Osteocyte (in vitro differentiated cells): ENCODE data around the gene PRKAG3. TPM values are rescaled to one million over a fixed set of nuclear protein-coding genes. Genes with fewer than 3 reads are reported as not detected.
"Not testable (repeated sequence)": the region's sequence is repeated elsewhere in the genome, so short reads cannot be mapped to it uniquely, and the experiment has no call there.

Experiments
- DNase-seq: peaks from one replicate; pipeline ENCODE4 v3.0.0; 2021; ENCODE audit warnings: mixed read lengths; ENCODE audit not compliant: unreplicated experiment; ENCODE audit errors: extremely low spot score
- H3K27ac Mint-ChIP-seq: one replicate; pipeline ENCODE4 v1.8.0; 2021; ENCODE audit warnings: mild to moderate bottlenecking, mixed read lengths; ENCODE audit not compliant: unreplicated experiment
- H3K27me3 Mint-ChIP-seq: one replicate; pipeline ENCODE4 v1.8.0; 2021; ENCODE audit warnings: mixed read lengths; ENCODE audit not compliant: unreplicated experiment
- H3K36me3 Mint-ChIP-seq: one replicate; pipeline ENCODE4 v1.8.0; 2021; ENCODE audit warnings: mixed read lengths; ENCODE audit not compliant: unreplicated experiment
- H3K4me1 Mint-ChIP-seq: one replicate; pipeline ENCODE4 v1.8.0; 2021; ENCODE audit warnings: mixed read lengths; ENCODE audit not compliant: unreplicated experiment
- H3K4me3 Mint-ChIP-seq: one replicate; pipeline ENCODE4 v1.8.0; 2021; ENCODE audit warnings: mild to moderate bottlenecking, moderate library complexity, mixed read lengths; ENCODE audit not compliant: unreplicated experiment
- H3K9me3 Mint-ChIP-seq: one replicate; pipeline ENCODE4 v1.8.0; 2021; ENCODE audit warnings: mixed read lengths; ENCODE audit not compliant: unreplicated experiment
- CTCF ChIP-seq: fragments of 200-600 bp; sonication (generic); IDR thresholded peaks from 2 replicates; pipeline ENCODE4 v1.5.0; 2021; ENCODE audit warnings: antibody characterized with exemption, mild to moderate bottlenecking, moderate library complexity
- microRNA-seq: library from miRNA; unstranded; fragments of <30 nt; microRNA quantifications from one replicate; pipeline ENCODE4 v1.1.0, GENCODE V29; 2020; ENCODE audit not compliant: unreplicated experiment
- total RNA-seq: library from RNA; stranded (reverse); gene quantifications from 2 replicates; pipeline ENCODE4 v1.2.1, GENCODE V29; 2021

The PRKAG3 gene
- total RNA-seq, 1 donor from 2014 or later, result not detected

- Mint-ChIP-seq H3K4me3 (no peak overlapping the region), H3K9me3 (peaks cover 11% of the 10 kb centered on the region), H3K27me3 (peaks cover 6% of the 10 kb centered on the region), H3K4me1 (peaks cover 12% of the 10 kb centered on the region), H3K27ac (no peak overlapping the region), H3K36me3 (peaks cover 4% of the 10 kb centered on the region)
- DNase-seq, result no peak
- TF ChIP-seq CTCF, result no peak
Measured at GRCh38 chr2:218777276-218777990, 54.2 kb downstream of the PRKAG3 start.

- TF ChIP-seq CTCF, result no peak
- Mint-ChIP-seq H3K4me3 (no peak overlapping the region), H3K27ac (no peak overlapping the region), H3K27me3 (peaks cover 6% of the 10 kb centered on the region), H3K9me3 (peaks cover 11% of the 10 kb centered on the region), H3K36me3 (peaks cover 9% of the 10 kb centered on the region), H3K4me1 (peaks cover 8% of the 10 kb centered on the region)
- DNase-seq, result no peak
Measured at GRCh38 chr2:218776488-218776887, 55.1 kb downstream of the PRKAG3 start.

GRCh38 chr2:218773881-218774280, 57.7 kb downstream of the PRKAG3 start:
- H3K27ac Mint-ChIP-seq, result no peak overlapping the region
- no peaks in the 10 kb centered on the region for H3K4me1 Mint-ChIP-seq
- peaks cover 11% of the 10 kb centered on the region for H3K9me3 Mint-ChIP-seq
- no peaks in the 10 kb centered on the region for H3K27me3 Mint-ChIP-seq
- peaks cover 23% of the 10 kb centered on the region for H3K36me3 Mint-ChIP-seq
- no peak for TF ChIP-seq CTCF
- no peak for DNase-seq
- no peak overlapping the region for H3K4me3 Mint-ChIP-seq

GRCh38 chr2:218772759-218773158, 58.8 kb downstream of the PRKAG3 start:
- H3K4me1 Mint-ChIP-seq, H3K27me3 Mint-ChIP-seq, DNase-seq, H3K27ac Mint-ChIP-seq, H3K4me3 Mint-ChIP-seq: not testable (repeated sequence)
- Mint-ChIP-seq H3K9me3 (peaks cover 11% of the 10 kb centered on the region), H3K36me3 (peaks cover 25% of the 10 kb centered on the region)

Small RNA genes lying within 50 kb of the gene (microRNA-seq; reads per million reads assigned to microRNA genes)
- not detected for gene MIR9500

Other genes starting within 250 kb of the PRKAG3 start
- 16.7 and 24.7 TPM in 2 replicates for gene PLCD4, start 223.9 kb downstream of the PRKAG3 start, total RNA-seq
- gene ZNF142, start 172.2 kb downstream of the PRKAG3 start, total RNA-seq, result 33.4 and 35.5 TPM in 2 replicates
- gene BCS1L, start 172.1 kb downstream of the PRKAG3 start, total RNA-seq, result 36.5 and 40.9 TPM in 2 replicates
- gene RNF25, start 159.8 kb downstream of the PRKAG3 start, total RNA-seq, result 35.7 and 36.7 TPM in 2 replicates
- 60.7 and 67.8 TPM in 2 replicates for gene STK36, start 159.7 kb downstream of the PRKAG3 start, total RNA-seq
- gene TTLL4, start 121.0 kb downstream of the PRKAG3 start, total RNA-seq, result 23.7 and 28.6 TPM in 2 replicates
- gene CYP27A1, start 49.7 kb downstream of the PRKAG3 start, total RNA-seq, result 3.2 and 4.1 TPM in 2 replicates
- gene WNT6, start 28.0 kb upstream of the PRKAG3 start, total RNA-seq, result 0.42 and 0.64 TPM in 2 replicates
- not detected in 2 replicates for gene WNT10A, start 49.0 kb upstream of the PRKAG3 start, total RNA-seq
- not detected in 2 replicates for gene CDK5R2, start 127.9 kb upstream of the PRKAG3 start, total RNA-seq
- not detected in 2 replicates for gene FEV, start 153.4 kb upstream of the PRKAG3 start, total RNA-seq
- gene CRYBA2, start 161.6 kb upstream of the PRKAG3 start, total RNA-seq, result not detected in 2 replicates
- not detected in 2 replicates for gene CFAP65, start 209.7 kb upstream of the PRKAG3 start, total RNA-seq
- 0.18 TPM in 1 of 2 replicates, not detected in the other for gene IHH, start 229.1 kb upstream of the PRKAG3 start, total RNA-seq